ENCODE data around the gene FAM124A. TPM values are rescaled to one million over a fixed set of nuclear protein-coding genes. Genes with fewer than 3 reads are reported as not detected.
A peak's percentile ranks its signal among the peaks of the same experiment; 100 is the strongest.
"Not testable (repeated sequence)": the region's sequence is repeated elsewhere in the genome, so short reads cannot be mapped to it uniquely, and the experiment has no call there.

The FAM124A gene
- total RNA-seq, 4 donors from 2014 or later, result 2.1 to 7.2 (median 5.2) TPM

DNA sequence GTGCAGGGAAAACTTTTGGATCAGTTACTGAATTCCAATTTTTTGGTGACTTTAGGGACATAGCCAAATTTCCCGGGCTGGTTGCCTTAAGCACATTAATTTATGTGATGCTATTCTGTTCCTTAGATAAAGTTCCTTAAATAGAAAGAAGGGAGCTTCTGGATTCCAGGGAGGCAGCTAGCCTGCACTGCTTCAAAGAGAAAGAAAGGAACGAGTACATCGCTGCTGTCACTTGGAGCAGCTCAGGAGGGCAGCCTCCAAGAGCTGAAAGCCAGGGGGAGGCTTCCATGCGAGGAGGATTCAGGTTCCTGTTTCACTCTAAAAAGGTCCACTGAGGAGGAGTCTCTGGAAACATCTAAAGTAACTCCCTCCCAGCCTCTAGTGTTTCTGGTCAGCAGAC, 55.7 kb downstream of the FAM124A start:
- peak; percentile 40 to 44 for DNase-seq
- H3K27me3 ChIP-seq, result no peaks in the 10 kb centered on the region
- no peak overlapping the region for H3K4me3 ChIP-seq
- peak overlapping the region in 1 of 2 donors; percentile 48 for H3K27ac ChIP-seq
- H3K36me3 ChIP-seq, result no peaks in the 10 kb centered on the region
- H3K9me3 ChIP-seq, result no peaks in the 10 kb centered on the region
- no peaks in the 10 kb centered on the region for H3K4me1 ChIP-seq
- TF ChIP-seq POLR2A (IDR thresholded peaks at IDR 0.05) (no peak), CTCF (IDR thresholded peaks at IDR 0.05) (peak in 1 of 4 experiments; percentile 15)
- intact Hi-C loops (cut with DNase I; ENCODE audit: low total_unique reads), result no loop called here

GRCh38 chr13:51278426-51279130, 56.4 kb downstream of the FAM124A start:
- DNase-seq, result no peak
- TF ChIP-seq CTCF (IDR thresholded peaks at IDR 0.05), result no peak
- TF ChIP-seq POLR2A (IDR thresholded peaks at IDR 0.05), result no peak
- no peaks in the 10 kb centered on the region for H3K4me1 ChIP-seq
- H3K27ac ChIP-seq, result peak overlapping the region in 1 of 2 donors; percentile 48
- intact Hi-C loops (cut with DNase I; ENCODE audit: low total_unique reads), result no loop called here
- no peaks in the 10 kb centered on the region for H3K36me3 ChIP-seq
- H3K4me3 ChIP-seq, result no peak overlapping the region
- no peaks in the 10 kb centered on the region for H3K27me3 ChIP-seq
- no peaks in the 10 kb centered on the region for H3K9me3 ChIP-seq

DNA sequence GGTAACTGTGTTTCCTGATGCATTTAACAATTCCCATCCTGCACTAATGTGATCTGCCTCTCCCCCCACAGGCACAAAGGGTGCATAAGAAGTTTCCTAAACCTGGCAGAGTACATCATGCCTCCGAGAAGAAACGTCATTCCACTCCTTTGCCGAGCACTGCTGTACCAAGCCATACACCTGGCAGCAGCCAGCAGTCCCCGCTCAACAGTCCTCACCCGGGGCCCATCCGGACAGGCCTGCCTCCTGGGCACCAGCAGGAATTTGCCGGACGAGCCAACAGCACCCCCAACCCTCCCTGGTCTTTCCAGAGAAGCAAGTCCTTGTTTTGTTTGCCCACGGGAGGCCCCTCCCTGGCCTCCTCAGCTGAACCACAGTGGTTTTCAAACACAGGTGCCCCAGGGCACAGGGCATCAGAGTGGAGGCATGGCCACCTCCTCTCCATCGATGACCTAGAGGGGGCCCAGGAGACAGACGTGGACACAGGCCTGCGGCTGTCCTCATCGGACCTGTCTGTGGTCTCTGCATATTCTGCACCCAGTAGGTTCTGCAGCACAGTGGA, 58.3 kb downstream of the FAM124A start:
- DNase-seq, result no peak
- Histone ChIP-seq H3K27me3 (no peaks in the 10 kb centered on the region), H3K9me3 (no peaks in the 10 kb centered on the region), H3K4me1 (no peaks in the 10 kb centered on the region), H3K36me3 (no peaks in the 10 kb centered on the region), H3K27ac (no peak overlapping the region), H3K4me3 (no peak overlapping the region)
- TF ChIP-seq CTCF (IDR thresholded peaks at IDR 0.05), result no peak
- no peak for TF ChIP-seq POLR2A (IDR thresholded peaks at IDR 0.05)
- intact Hi-C loops (cut with DNase I; ENCODE audit: low total_unique reads), result loop anchor here (10.0 kb wide), 1 partner anchor 56 kb away; the partner anchor contains the start of gene FAM124A

DNA sequence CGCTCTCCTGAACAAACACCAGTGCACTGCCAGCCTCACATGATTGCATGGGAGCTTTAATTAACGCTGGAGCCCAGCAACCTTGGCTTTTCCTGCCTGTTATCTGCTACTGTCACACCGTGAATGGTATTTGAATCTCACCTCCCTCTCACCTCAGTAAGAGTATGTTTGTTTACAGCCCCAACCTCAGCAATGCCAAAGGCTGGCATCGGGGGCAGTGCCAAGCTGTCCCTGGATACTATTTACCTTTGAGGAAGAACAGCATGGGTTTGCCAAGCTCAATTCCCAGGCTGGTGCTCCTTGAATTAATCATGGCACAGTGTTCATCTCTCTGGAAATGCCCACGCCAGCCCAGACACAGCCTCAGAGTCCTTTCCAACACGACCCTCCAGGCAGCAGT, 60.1 kb downstream of the FAM124A start:
- Histone ChIP-seq H3K27ac (no peak overlapping the region), H3K9me3 (no peaks in the 10 kb centered on the region), H3K4me1 (no peaks in the 10 kb centered on the region), H3K36me3 (no peaks in the 10 kb centered on the region), H3K4me3 (no peak overlapping the region), H3K27me3 (no peaks in the 10 kb centered on the region)
- TF ChIP-seq CTCF (IDR thresholded peaks at IDR 0.05), result no peak
- TF ChIP-seq POLR2A (IDR thresholded peaks at IDR 0.05), result no peak
- intact Hi-C loops (cut with DNase I; ENCODE audit: low total_unique reads), result loop anchor here (10.0 kb wide), 1 partner anchor 58 kb away; the partner anchor contains the start of gene FAM124A
- no peak for DNase-seq

DNA sequence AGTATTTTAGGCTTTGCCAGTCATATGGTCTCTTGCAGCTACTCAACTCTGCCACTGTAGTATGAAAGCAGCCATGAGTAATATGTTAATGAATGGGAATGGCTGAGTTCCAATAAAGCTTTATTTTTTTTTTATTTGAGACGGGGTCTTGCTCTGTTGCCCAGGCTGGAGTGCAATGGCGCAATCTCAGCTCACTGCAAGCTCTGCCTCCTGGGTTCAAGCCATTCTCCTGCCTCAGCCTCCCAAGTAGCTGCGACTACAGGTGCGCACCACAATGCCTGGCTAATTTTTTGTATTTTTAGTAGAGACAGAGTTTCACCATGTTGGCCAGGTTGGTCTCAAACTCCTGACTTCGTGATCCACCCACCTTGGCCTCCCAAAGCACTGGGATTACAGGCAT, 60.7 kb downstream of the FAM124A start:
- not testable (repeated sequence) for H3K9me3 ChIP-seq, H3K27me3 ChIP-seq, H3K4me3 ChIP-seq, H3K4me1 ChIP-seq, H3K36me3 ChIP-seq, H3K27ac ChIP-seq, DNase-seq
- intact Hi-C loops (cut with DNase I; ENCODE audit: low total_unique reads), result loop anchor here (10.0 kb wide), 1 partner anchor 58 kb away; the partner anchor contains the start of gene FAM124A

Data from uterus (tissue), 4 donors.